ENCODE data around the gene ERFE.

DNA sequence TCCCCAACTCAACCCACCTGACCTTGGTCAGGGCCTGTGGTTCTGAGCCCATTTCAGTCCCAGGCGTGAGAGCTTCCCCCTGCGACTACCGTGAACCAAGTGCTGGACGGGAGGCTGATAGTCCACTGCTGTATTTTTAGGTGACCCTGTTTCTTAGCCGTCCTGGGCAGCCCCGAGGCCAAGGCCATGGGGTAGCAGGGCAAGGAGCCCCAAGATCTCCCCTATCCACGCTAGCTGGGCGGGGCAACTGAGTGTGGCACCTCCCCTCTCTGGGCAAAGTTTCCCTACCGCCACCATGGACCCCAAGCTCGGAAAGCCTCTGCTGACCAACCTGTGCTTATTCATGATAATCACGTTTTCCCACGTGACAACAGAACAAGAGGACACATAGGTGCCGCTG, 20.9 kb upstream of the ERFE start:
- TF ChIP-seq, protein P1, sequence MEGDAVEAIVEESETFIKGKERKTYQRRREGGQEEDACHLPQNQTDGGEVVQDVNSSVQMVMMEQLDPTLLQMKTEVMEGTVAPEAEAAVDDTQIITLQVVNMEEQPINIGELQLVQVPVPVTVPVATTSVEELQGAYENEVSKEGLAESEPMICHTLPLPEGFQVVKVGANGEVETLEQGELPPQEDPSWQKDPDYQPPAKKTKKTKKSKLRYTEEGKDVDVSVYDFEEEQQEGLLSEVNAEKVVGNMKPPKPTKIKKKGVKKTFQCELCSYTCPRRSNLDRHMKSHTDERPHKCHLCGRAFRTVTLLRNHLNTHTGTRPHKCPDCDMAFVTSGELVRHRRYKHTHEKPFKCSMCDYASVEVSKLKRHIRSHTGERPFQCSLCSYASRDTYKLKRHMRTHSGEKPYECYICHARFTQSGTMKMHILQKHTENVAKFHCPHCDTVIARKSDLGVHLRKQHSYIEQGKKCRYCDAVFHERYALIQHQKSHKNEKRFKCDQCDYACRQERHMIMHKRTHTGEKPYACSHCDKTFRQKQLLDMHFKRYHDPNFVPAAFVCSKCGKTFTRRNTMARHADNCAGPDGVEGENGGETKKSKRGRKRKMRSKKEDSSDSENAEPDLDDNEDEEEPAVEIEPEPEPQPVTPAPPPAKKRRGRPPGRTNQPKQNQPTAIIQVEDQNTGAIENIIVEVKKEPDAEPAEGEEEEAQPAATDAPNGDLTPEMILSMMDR (IDR thresholded peaks at IDR 0.05): no peak
- TF ChIP-seq POLR2A (IDR thresholded peaks at IDR 0.05): no peak
